ENCODE data around the gene MACF1. TPM values are rescaled to one million over a fixed set of nuclear protein-coding genes. Genes with fewer than 3 reads are reported as not detected.

The MACF1 gene
- total RNA-seq, 2 experiments from 2014 or later: 248 to 252 TPM

GRCh38 chr1:39435597-39435996 lies 231.1 kb downstream of the MACF1 start:
- H3K9me3 ChIP-seq (ENCODE audit: control insufficient read depth in 1 of 2, insufficient read depth in 1 of 2, low read length in 2 of 2): no peaks in the 10 kb centered on the region
- no peaks in the 10 kb centered on the region for H3K9me3 Mint-ChIP-seq
- no peak for DNase-seq
- H3K36me3 Mint-ChIP-seq (ENCODE audit: low read depth): peaks cover 87% of the 10 kb centered on the region
- no peak overlapping the region for H3K27ac Mint-ChIP-seq
- no peaks in the 10 kb centered on the region for H3K27me3 Mint-ChIP-seq
- peaks cover 89% of the 10 kb centered on the region for H3K36me3 ChIP-seq (ENCODE audit: insufficient read depth, low read length)
- H3K27ac ChIP-seq (ENCODE audit: low read depth in 1 of 2, low read length in 2 of 2): no peak overlapping the region
- intact Hi-C loops (cut with DNase I, micrococcal nuclease): loop anchor here in 1 of 2 experiments (10.0 kb wide), 1 partner anchor 111 kb away; no protein-coding TSS in a partner anchor
- CTCF ChIA-PET: no interaction called here
- H3K27me3 ChIP-seq (ENCODE audit: control insufficient read depth in 1 of 2, insufficient read depth in 2 of 2, low read length in 2 of 2): no peaks in the 10 kb centered on the region
- H3K4me1 ChIP-seq (ENCODE audit: insufficient read depth, low read length): no peaks in the 10 kb centered on the region
- H3K4me3 Mint-ChIP-seq: no peak overlapping the region
- POLR2A ChIA-PET: no interaction called here
- no peak for ATAC-seq (ENCODE audit: poor library complexity)
- no peak overlapping the region for H3K4me3 ChIP-seq (ENCODE audit: low read length)
- H3K4me1 Mint-ChIP-seq (ENCODE audit: low read depth): no peaks in the 10 kb centered on the region
- TF ChIP-seq CTCF (IDR thresholded peaks at IDR 0.05): no peak

GRCh38 chr1:39436842-39437241 lies 232.3 kb downstream of the MACF1 start:
- no peak overlapping the region for H3K4me3 Mint-ChIP-seq
- H3K4me1 ChIP-seq (ENCODE audit: insufficient read depth, low read length): no peaks in the 10 kb centered on the region
- peaks cover 89% of the 10 kb centered on the region for H3K36me3 ChIP-seq (ENCODE audit: insufficient read depth, low read length)
- H3K9me3 Mint-ChIP-seq: no peaks in the 10 kb centered on the region
- no peak for TF ChIP-seq CTCF (IDR thresholded peaks at IDR 0.05)
- H3K9me3 ChIP-seq (ENCODE audit: control insufficient read depth in 1 of 2, insufficient read depth in 1 of 2, low read length in 2 of 2): no peaks in the 10 kb centered on the region
- ChIA-PET POLR2A (no interaction called here), CTCF (no interaction called here)
- DNase-seq: no peak
- no peaks in the 10 kb centered on the region for H3K4me1 Mint-ChIP-seq (ENCODE audit: low read depth)
- intact Hi-C loops (cut with DNase I, micrococcal nuclease): loop anchor here in 1 of 2 experiments (10.0 kb wide), 1 partner anchor 112 kb away; no protein-coding TSS in a partner anchor
- H3K27me3 Mint-ChIP-seq: no peaks in the 10 kb centered on the region
- no peak overlapping the region for H3K27ac Mint-ChIP-seq
- H3K36me3 Mint-ChIP-seq (ENCODE audit: low read depth): peaks cover 87% of the 10 kb centered on the region
- no peak overlapping the region for H3K4me3 ChIP-seq (ENCODE audit: low read length)
- no peak for ATAC-seq (ENCODE audit: poor library complexity)
- H3K27ac ChIP-seq (ENCODE audit: low read depth in 1 of 2, low read length in 2 of 2): no peak overlapping the region
- no peaks in the 10 kb centered on the region for H3K27me3 ChIP-seq (ENCODE audit: control insufficient read depth in 1 of 2, insufficient read depth in 2 of 2, low read length in 2 of 2)

GRCh38 chr1:39438042-39438441 lies 233.5 kb downstream of the MACF1 start:
- Histone ChIP-seq H3K9me3 (ENCODE audit: control insufficient read depth in 1 of 2, insufficient read depth in 1 of 2, low read length in 2 of 2) (no peaks in the 10 kb centered on the region), H3K27me3 (ENCODE audit: control insufficient read depth in 1 of 2, insufficient read depth in 2 of 2, low read length in 2 of 2) (no peaks in the 10 kb centered on the region), H3K27ac (ENCODE audit: low read depth in 1 of 2, low read length in 2 of 2) (no peak overlapping the region), H3K36me3 (ENCODE audit: insufficient read depth, low read length) (peaks cover 90% of the 10 kb centered on the region), H3K4me3 (ENCODE audit: low read length) (no peak overlapping the region), H3K4me1 (ENCODE audit: insufficient read depth, low read length) (no peaks in the 10 kb centered on the region)
- ChIA-PET POLR2A (no interaction called here), CTCF (interaction anchor here (1.1 kb wide), 1 partner anchor 148 kb away, joined by 3 read pairs; no protein-coding TSS in a partner anchor)
- ATAC-seq (ENCODE audit: poor library complexity) (no peak), DNase-seq (no peak)
- intact Hi-C loops (cut with DNase I, micrococcal nuclease): loop anchor here in 1 of 2 experiments (10.0 kb wide), 1 partner anchor 113 kb away; no protein-coding TSS in a partner anchor
- no peaks in the 10 kb centered on the region for H3K9me3 Mint-ChIP-seq
- H3K4me1 Mint-ChIP-seq (ENCODE audit: low read depth): no peaks in the 10 kb centered on the region
- H3K27me3 Mint-ChIP-seq: no peaks in the 10 kb centered on the region
- H3K27ac Mint-ChIP-seq: no peak overlapping the region
- H3K4me3 Mint-ChIP-seq: no peak overlapping the region
- TF ChIP-seq CTCF (IDR thresholded peaks at IDR 0.05): no peak
- H3K36me3 Mint-ChIP-seq (ENCODE audit: low read depth): peaks cover 87% of the 10 kb centered on the region
